Measurements from ENCODE around the gene GAB4. TPM values are rescaled to one million over a fixed set of nuclear protein-coding genes. Genes with fewer than 3 reads are reported as not detected.

Gene GAB4
- total and polyA plus RNA-seq, 2 of the 4 experiments (the other 2 are of a cell fraction) = not detected

DNA sequence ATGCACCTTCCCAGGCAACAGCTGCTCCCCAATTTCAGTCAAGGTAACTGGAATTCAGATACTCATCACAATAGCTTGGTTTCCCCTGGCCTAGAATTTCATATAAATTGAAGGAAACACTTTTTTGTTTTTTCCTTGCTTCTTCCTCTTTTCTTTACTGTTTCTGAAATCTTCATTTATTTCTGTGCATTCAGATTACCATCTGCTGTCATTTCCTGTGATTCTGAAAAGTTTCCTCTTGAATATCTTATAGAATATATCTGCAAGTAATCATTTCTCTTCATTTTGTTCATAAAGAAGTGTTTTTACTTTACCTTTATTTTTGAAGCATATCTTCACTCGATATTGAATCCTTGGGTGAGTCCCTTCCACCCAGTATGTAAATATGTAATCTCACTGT lies 85.3 kb downstream of the GAB4 start:
- CTCF ChIA-PET = no interaction called here
- dilution Hi-C loops (cut with HindIII; ENCODE audit: low sequenced_read_pairs, unreplicated experiment) = no loop called here

More for the DNA sequence above, 85.3 kb downstream of the GAB4 start:
- Histone ChIP-seq H3K4me1 (ENCODE audit: control insufficient read depth, insufficient read depth, low read length) (no peaks in the 10 kb centered on the region), H3K18ac (ENCODE audit: low read depth, low read length) (no peak overlapping the region), H3K9me1 (ENCODE audit: insufficient read depth, low read length) (no peaks in the 10 kb centered on the region), H3K36me3 (ENCODE audit: control insufficient read depth, insufficient read depth, low read length) (no peaks in the 10 kb centered on the region), H3K4me3 (ENCODE audit: insufficient read depth, low read depth, low read length) (no peak overlapping the region), H4K91ac (ENCODE audit: insufficient read depth, low read depth, low read length) (no peak overlapping the region), H3K27me3 (ENCODE audit: control insufficient read depth, insufficient read depth, low read length) (no peaks in the 10 kb centered on the region), H3K27ac (ENCODE audit: insufficient read depth, low read length) (no peak overlapping the region), H2BK15ac (ENCODE audit: low read depth, low read length) (no peak overlapping the region), H2BK5ac (ENCODE audit: low read depth, low read length, poor library complexity, severe bottlenecking) (no peak overlapping the region), H2AFZ (replicated peaks; ENCODE audit: low read length, poor library complexity) (no peak overlapping the region), H4K5ac (ENCODE audit: low read depth, low read length) (no peak overlapping the region), H2BK120ac (ENCODE audit: low read depth, low read length) (no peak overlapping the region), H3K79me1 (ENCODE audit: low read depth in 1 of 2, low read length in 2 of 2) (no peaks in the 10 kb centered on the region), H3K9me3 (ENCODE audit: control insufficient read depth, insufficient read depth, low read length) (no peaks in the 10 kb centered on the region), H4K20me1 (ENCODE audit: insufficient read depth, low read length) (no peaks in the 10 kb centered on the region), H2AK5ac (ENCODE audit: low read depth, low read length) (no peak overlapping the region), H3K14ac (replicated peaks; ENCODE audit: low read depth, low read length) (no peak overlapping the region), H2BK20ac (ENCODE audit: low read depth, low read length) (no peak overlapping the region), H3K4ac (ENCODE audit: low read depth, low read length) (no peak overlapping the region), H3K9ac (ENCODE audit: low read depth, low read length) (no peak overlapping the region), H4K8ac (ENCODE audit: low read depth in 2 of 2, low read length in 2 of 2) (no peak overlapping the region), H3K56ac (ENCODE audit: extremely low read depth, insufficient read depth, low read length) (no peak overlapping the region), H2AK9ac (replicated peaks; ENCODE audit: low read depth, low read length, poor library complexity) (no peak overlapping the region), H3K4me2 (ENCODE audit: low read depth, low read length) (no peak overlapping the region), H3K23ac (ENCODE audit: low read depth, low read length) (no peak overlapping the region)
- TF ChIP-seq, protein P1, sequence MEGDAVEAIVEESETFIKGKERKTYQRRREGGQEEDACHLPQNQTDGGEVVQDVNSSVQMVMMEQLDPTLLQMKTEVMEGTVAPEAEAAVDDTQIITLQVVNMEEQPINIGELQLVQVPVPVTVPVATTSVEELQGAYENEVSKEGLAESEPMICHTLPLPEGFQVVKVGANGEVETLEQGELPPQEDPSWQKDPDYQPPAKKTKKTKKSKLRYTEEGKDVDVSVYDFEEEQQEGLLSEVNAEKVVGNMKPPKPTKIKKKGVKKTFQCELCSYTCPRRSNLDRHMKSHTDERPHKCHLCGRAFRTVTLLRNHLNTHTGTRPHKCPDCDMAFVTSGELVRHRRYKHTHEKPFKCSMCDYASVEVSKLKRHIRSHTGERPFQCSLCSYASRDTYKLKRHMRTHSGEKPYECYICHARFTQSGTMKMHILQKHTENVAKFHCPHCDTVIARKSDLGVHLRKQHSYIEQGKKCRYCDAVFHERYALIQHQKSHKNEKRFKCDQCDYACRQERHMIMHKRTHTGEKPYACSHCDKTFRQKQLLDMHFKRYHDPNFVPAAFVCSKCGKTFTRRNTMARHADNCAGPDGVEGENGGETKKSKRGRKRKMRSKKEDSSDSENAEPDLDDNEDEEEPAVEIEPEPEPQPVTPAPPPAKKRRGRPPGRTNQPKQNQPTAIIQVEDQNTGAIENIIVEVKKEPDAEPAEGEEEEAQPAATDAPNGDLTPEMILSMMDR (conservative IDR thresholded peaks at IDR 0.05; ENCODE audit: low read depth, low read length) = no peak
- TF ChIP-seq MXI1 (IDR thresholded peaks at IDR 0.05; ENCODE audit: borderline replicate concordance, low read depth, low read length) (no peak), FOS (IDR thresholded peaks at IDR 0.05; ENCODE audit: low read depth, low read length) (no peak), CEBPB (IDR thresholded peaks at IDR 0.05; ENCODE audit: low read depth, low read length) (no peak)
- TF ChIP-seq, protein P2, sequence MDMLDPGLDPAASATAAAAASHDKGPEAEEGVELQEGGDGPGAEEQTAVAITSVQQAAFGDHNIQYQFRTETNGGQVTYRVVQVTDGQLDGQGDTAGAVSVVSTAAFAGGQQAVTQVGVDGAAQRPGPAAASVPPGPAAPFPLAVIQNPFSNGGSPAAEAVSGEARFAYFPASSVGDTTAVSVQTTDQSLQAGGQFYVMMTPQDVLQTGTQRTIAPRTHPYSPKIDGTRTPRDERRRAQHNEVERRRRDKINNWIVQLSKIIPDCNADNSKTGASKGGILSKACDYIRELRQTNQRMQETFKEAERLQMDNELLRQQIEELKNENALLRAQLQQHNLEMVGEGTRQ (IDR thresholded peaks at IDR 0.05; ENCODE audit: low read depth, low read length) = no peak
- intact Hi-C loops (cut with micrococcal nuclease) = no loop called here
- ATAC-seq (ENCODE audit: low read depth) (no peak), DNase-seq (no peak)
- BruUV-seq (replicated peaks) = no TSS peak
- in situ Hi-C loops (cut with MboI; ENCODE audit: low sequenced_read_pairs) = loop anchor here (5.0 kb wide), 1 partner anchor 135 kb away; no protein-coding TSS in a partner anchor
- POLR2A ChIA-PET (ENCODE audit: unreplicated experiment) = no interaction called here
- no CpG with 5 or more reads among the region's 1 CpG for WGBS, 2 experiments (ENCODE audit: extremely low coverage in 2 of 2, insufficient read length in 1 of 2)

All from IMR-90 (cell line).